ENCODE results near the gene CENPB.
"Not testable (repeated sequence)": the region's sequence is repeated elsewhere in the genome, so short reads cannot be mapped to it uniquely, and the experiment has no call there.

CENPB gene

GRCh38 chr20:3811467-3812258 is 25.1 kb upstream of the CENPB start:
- peak; percentile 76 for DNase-seq (ENCODE audit: low read depth)

- DNase-seq (ENCODE audit: low read depth), result no peak
Observed at GRCh38 chr20:3808544-3808943, 22.0 kb upstream of the CENPB start.

GRCh38 chr20:3804781-3805180 is 18.2 kb upstream of the CENPB start:
- no peak for DNase-seq (ENCODE audit: low read depth)

GRCh38 chr20:3804254-3804751 is 17.8 kb upstream of the CENPB start:
- no peak for DNase-seq (ENCODE audit: low read depth)

- DNase-seq (ENCODE audit: low read depth), result no peak
Observed at GRCh38 chr20:3803854-3804253, 17.3 kb upstream of the CENPB start.

- DNase-seq (ENCODE audit: low read depth), result no peak
Observed at GRCh38 chr20:3803289-3803688, 16.7 kb upstream of the CENPB start.

- no peak for DNase-seq (ENCODE audit: low read depth)
Observed at GRCh38 chr20:3802524-3803239, 16.1 kb upstream of the CENPB start.

GRCh38 chr20:3801846-3802245 is 15.3 kb upstream of the CENPB start:
- no peak for DNase-seq (ENCODE audit: low read depth)

- DNase-seq (ENCODE audit: low read depth), result no peak
Observed at GRCh38 chr20:3801299-3801698, 14.8 kb upstream of the CENPB start.

GRCh38 chr20:3800878-3801260 is 14.3 kb upstream of the CENPB start:
- no peak for DNase-seq (ENCODE audit: low read depth)

- DNase-seq (ENCODE audit: low read depth), result no peak
Observed at GRCh38 chr20:3800256-3800877, 13.8 kb upstream of the CENPB start.

GRCh38 chr20:3798908-3799248 is 12.3 kb upstream of the CENPB start:
- no peak for DNase-seq (ENCODE audit: low read depth)

GRCh38 chr20:3798373-3798768 is 11.8 kb upstream of the CENPB start:
- no peak for DNase-seq (ENCODE audit: low read depth)

GRCh38 chr20:3797592-3798372 is 11.2 kb upstream of the CENPB start:
- DNase-seq (ENCODE audit: low read depth), result no peak

- no peak for DNase-seq (ENCODE audit: low read depth)
Observed at GRCh38 chr20:3797226-3797545, 10.6 kb upstream of the CENPB start.

- DNase-seq (ENCODE audit: low read depth), result no peak
Observed at GRCh38 chr20:3796477-3797225, 10.1 kb upstream of the CENPB start.

- DNase-seq (ENCODE audit: low read depth), result peak; percentile 70
Observed at GRCh38 chr20:3795511-3796468, 9.2 kb upstream of the CENPB start, which contains the start of gene CDC25B. Gene CDC25B, plus strand, starts transcription at chr20:3796310. Its CDS starts 222 bp downstream, at chr20:3796532.

- DNase-seq (ENCODE audit: low read depth), result no peak
Observed at GRCh38 chr20:3794701-3795420, 8.3 kb upstream of the CENPB start.

- DNase-seq (ENCODE audit: low read depth), result not testable (repeated sequence)
Observed at GRCh38 chr20:3794168-3794567, 7.6 kb upstream of the CENPB start.

- DNase-seq (ENCODE audit: low read depth), result not testable (repeated sequence)
Observed at GRCh38 chr20:3789201-3789600, 2.7 kb upstream of the CENPB start.
